Activated T-cell treated with anti-CD3 and anti-CD28 coated beads, Interleukin-2, amount 50 U/mL, for 4 hours (primary cell): ENCODE data around the gene PRKAA1. TPM values are rescaled to one million over a fixed set of nuclear protein-coding genes. Genes with fewer than 3 reads are reported as not detected.
"Not testable (repeated sequence)": the region's sequence is repeated elsewhere in the genome, so short reads cannot be mapped to it uniquely, and the experiment has no call there.

ENCODE experiments used
- ATAC-seq, 2 donors: fragments of 200-7000 bp; cut with Tn5 transposase; one replicate each; pipeline ENCODE4 v1.10.0; 2021
- DNase-seq: peaks from one replicate; pipeline ENCODE4 v3.0.0-alpha.2; 2020
- H3K27me3 Mint-ChIP-seq: one replicate; pipeline ENCODE4 v1.8.0; 2021; ENCODE audit warnings: low read depth, mixed read lengths
- H3K36me3 Mint-ChIP-seq: one replicate; pipeline ENCODE4 v1.8.0; 2022; ENCODE audit warnings: mixed read lengths; ENCODE audit not compliant: insufficient read depth
- H3K4me1 Mint-ChIP-seq: one replicate; pipeline ENCODE4 v1.8.0; 2021; ENCODE audit warnings: low read depth, mixed read lengths
- H3K4me3 Mint-ChIP-seq: one replicate; pipeline ENCODE4 v1.8.0; 2021; ENCODE audit warnings: mild to moderate bottlenecking, moderate library complexity, mixed read lengths
- H3K9me3 Mint-ChIP-seq: one replicate; pipeline ENCODE4 v1.8.0; 2021; ENCODE audit warnings: mixed read lengths
- total RNA-seq, 3 donors: library from RNA; stranded (reverse); gene quantifications; one replicate each; pipeline ENCODE4 v1.2.1, GENCODE V29; 2021

Gene PRKAA1
- total RNA-seq, 3 donors from 2014 or later = 48.6 to 51.4 (median 50.3) TPM

DNA sequence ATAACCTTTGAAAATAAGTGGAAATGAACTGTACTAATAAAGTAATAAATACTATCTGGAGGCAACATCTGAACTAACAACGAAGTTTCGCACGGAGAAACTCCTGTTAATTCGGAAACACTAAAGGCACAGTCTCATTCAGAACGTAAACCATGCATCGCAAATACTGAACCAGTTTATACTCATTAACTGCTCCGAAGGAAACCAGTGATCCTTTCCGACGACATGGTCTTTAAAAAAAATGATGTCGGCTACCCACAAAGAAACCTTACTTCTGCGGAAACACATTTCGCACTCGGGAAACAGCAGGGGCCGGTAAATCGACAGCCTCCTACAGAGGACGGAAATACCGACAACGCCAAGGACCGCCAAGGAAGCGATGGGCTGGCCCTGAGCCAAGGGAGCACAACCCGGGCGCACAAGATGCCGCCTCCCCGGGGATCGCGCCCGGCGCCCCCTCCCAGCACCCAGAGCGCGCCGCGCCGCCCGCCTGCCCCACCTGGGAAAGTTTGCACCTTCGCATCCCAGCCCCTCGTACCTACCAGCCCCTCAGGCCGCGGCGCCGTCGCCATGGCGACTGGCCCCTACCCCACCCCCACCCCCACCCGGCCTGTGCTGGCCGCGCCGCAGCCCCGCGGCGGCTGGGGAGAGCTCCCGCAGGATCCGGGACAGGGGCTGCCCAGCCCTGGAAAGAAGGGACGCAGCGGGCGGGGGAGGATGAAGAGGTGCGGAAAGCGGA, 732 bp downstream of the PRKAA1 start:
- peaks cover 13% of the 10 kb centered on the region for H3K36me3 Mint-ChIP-seq
- DNase-seq (peak; percentile 70), ATAC-seq (peak; percentile 45 to 49)
- H3K4me3 Mint-ChIP-seq = peak overlapping the region; percentile 88
- no peaks in the 10 kb centered on the region for H3K27me3 Mint-ChIP-seq
- peaks cover 45% of the 10 kb centered on the region for H3K4me1 Mint-ChIP-seq
- no peaks in the 10 kb centered on the region for H3K9me3 Mint-ChIP-seq

DNA sequence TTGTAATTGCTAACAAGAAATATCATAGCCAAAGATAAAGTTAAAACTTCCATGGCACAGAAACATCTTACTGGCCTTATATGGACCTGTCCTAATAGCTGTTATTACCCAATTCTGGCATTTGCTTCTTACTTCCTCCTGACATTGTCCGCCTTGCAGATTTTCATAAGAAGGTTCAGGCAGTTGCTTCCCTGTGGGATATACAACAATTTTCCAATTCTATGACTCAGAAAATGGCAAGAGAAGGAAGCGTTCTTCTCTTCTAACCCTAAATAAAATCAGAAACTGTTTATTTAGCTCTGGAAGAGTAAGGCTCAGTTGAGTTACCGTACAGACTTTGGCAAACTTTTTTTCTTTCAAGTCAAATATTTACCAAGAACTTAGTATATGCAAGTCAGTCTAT, 1.7 kb downstream of the PRKAA1 start:
- Mint-ChIP-seq H3K9me3 (no peaks in the 10 kb centered on the region), H3K27me3 (no peaks in the 10 kb centered on the region), H3K4me1 (peaks cover 51% of the 10 kb centered on the region), H3K4me3 (peak overlapping the region; percentile 88), H3K36me3 (peaks cover 13% of the 10 kb centered on the region)
- no peak for DNase-seq
- no peak for ATAC-seq

DNA sequence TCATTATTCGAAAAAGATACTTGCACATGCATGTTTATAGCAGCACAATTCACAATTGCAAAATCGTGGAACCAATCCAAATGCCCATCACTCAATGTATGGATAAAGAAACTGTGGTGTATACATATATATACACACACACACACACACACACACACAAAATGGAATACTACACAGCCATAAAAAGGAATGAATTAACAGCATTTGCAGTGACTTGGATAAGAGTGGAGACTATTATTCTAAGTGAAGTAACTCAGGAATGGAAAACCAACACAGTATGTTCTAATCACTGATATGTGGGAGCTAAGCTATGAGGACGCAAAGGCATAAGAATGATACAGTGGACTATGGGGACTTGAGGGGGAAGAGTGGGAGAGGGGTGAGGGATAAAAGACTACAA, 3.3 kb downstream of the PRKAA1 start:
- not testable (repeated sequence) for ATAC-seq, H3K4me3 Mint-ChIP-seq, DNase-seq, H3K9me3 Mint-ChIP-seq, H3K27me3 Mint-ChIP-seq
- H3K4me1 Mint-ChIP-seq = peaks cover 62% of the 10 kb centered on the region
- H3K36me3 Mint-ChIP-seq = peaks cover 16% of the 10 kb centered on the region

DNA sequence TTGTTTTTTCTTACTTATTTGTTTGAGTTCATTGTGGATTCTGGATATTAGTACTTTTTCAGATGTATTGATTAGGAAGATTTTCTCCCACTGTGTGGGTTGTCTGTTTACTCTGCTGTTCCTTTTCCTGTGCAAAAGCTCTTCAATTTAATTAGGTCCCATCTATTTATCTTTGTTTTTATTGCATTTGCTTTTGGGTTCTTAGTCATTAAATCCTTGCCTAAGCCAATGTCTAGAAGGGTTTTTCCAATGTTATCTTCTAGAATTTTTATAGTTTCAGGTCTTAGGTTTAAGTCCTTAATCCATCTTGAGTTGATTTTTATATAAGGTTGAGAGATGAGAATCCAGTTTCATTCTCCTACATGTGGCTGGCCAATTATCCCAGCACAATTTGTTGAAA, 3.8 kb downstream of the PRKAA1 start:
- not testable (repeated sequence) for DNase-seq, ATAC-seq, H3K9me3 Mint-ChIP-seq, H3K4me3 Mint-ChIP-seq, H3K27me3 Mint-ChIP-seq
- H3K4me1 Mint-ChIP-seq = peaks cover 66% of the 10 kb centered on the region
- peaks cover 18% of the 10 kb centered on the region for H3K36me3 Mint-ChIP-seq

DNA sequence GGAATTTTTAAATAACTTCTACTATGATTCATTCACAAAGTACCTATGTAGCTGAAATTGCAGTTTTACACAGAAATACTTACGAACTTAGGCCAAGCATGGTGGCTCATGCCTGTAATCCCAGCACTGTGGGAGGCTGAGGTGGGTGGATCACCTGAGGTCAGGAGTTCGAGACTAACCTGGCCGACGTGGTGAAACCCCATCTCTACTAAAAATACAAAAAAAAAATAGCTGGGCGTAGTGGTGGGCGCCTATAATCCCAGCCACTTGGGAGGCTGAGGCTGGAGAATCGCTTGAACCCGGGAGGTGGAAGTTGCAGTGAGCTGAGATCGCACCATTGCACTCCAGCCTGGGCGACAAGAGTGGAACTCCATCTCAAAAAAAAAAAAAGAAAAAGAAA, 5.5 kb downstream of the PRKAA1 start:
- H3K4me1 Mint-ChIP-seq = peaks cover 76% of the 10 kb centered on the region
- not testable (repeated sequence) for DNase-seq, H3K9me3 Mint-ChIP-seq, H3K27me3 Mint-ChIP-seq, ATAC-seq, H3K4me3 Mint-ChIP-seq
- H3K36me3 Mint-ChIP-seq = peaks cover 26% of the 10 kb centered on the region

DNA sequence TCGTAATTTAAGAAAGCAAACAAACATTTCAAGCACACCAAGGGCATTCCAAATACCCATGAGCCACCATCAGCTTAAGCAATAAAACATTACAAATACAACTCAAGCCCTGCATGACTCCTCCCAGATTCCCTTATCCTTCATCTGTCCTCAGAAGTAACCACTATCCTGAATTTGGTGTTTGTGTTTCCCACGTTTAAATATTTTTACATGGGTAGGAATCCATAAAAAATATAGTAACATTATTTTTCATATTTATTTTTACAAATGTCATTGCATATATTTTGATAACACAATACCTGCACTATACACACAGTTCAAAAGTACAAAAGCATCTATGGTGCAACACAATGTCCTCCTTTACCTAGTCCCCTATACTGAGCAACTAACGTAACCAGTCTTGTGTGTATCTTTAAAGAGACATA, 6.4 kb downstream of the PRKAA1 start:
- DNase-seq (no peak), ATAC-seq (no peak)
- peaks cover 3% of the 10 kb centered on the region for H3K9me3 Mint-ChIP-seq
- H3K36me3 Mint-ChIP-seq = peaks cover 28% of the 10 kb centered on the region
- no peak overlapping the region for H3K4me3 Mint-ChIP-seq
- H3K4me1 Mint-ChIP-seq = peaks cover 71% of the 10 kb centered on the region
- H3K27me3 Mint-ChIP-seq = no peaks in the 10 kb centered on the region

DNA sequence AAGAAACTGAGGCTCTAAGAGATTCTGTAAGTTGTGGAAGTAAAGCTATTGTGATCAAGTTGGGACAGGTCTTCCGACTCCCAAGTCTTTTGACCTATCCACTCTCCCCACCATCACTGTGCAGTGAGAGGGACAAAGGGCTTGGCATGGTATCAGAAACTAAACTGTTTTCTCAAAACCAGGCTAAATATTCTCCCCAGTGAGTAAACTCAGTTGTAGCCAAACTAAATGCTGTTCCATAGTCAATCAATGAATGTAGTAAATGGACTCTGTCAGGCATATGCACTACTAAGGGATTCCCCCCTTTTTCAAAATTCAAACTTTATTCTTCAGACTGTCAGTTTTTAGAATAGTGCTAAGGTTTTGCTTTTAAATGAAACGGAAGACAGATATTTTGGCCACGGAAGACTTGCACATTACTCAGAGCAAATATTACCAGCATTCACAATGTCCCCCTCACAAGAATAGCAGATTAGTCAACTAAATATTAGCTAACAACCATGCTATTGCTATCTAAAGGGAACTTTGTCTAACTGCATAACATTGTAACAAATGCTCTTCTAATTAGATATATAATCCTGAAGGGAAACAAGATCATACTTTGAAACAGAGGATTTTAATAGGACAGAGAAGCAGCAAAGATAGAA, 7.1 kb downstream of the PRKAA1 start:
- no peak for DNase-seq
- no peaks in the 10 kb centered on the region for H3K27me3 Mint-ChIP-seq
- ATAC-seq = no peak
- no peak overlapping the region for H3K4me3 Mint-ChIP-seq
- peaks cover 68% of the 10 kb centered on the region for H3K4me1 Mint-ChIP-seq
- peaks cover 3% of the 10 kb centered on the region for H3K9me3 Mint-ChIP-seq
- H3K36me3 Mint-ChIP-seq = peaks cover 30% of the 10 kb centered on the region

DNA sequence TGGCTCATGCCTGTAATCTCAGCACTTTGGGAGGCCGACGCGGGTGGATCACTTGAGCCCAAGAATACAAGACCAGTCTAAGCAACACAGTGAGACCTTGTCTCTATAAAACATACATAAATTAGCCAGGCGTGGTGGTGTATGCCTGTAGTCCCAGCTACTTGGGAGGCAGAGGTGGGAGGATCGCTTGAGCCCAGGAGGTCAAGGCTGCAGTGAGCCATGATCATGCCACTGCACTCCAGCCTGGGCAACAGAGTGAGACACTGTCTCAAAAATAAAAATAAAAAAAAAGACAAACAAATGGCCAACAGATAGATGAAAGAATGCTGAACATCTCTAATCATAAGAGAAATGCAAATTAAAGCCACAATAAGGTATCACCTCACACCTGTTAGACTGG, 9.2 kb downstream of the PRKAA1 start:
- not testable (repeated sequence) for H3K4me3 Mint-ChIP-seq, DNase-seq, H3K27me3 Mint-ChIP-seq, ATAC-seq, H3K9me3 Mint-ChIP-seq
- Mint-ChIP-seq H3K4me1 (peaks cover 62% of the 10 kb centered on the region), H3K36me3 (peaks cover 20% of the 10 kb centered on the region)

DNA sequence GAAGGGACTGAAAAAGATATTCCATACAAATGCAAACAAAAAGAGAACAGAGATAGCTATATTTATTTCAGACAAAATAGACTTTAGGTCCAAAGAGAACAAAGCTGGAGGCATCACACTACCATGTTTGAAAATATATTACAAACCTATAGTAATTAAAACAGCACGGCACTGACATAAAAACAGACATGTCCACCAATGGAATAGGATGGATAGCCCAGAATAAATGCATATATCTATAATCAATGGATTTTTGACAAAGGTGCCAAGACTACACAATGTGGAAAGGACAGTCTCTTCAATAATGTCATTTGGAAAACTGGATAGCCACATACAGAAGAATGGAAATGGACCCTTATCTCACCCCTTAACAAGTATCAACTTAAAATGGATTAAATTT, 10.2 kb downstream of the PRKAA1 start:
- H3K9me3 Mint-ChIP-seq = peaks cover 3% of the 10 kb centered on the region
- H3K36me3 Mint-ChIP-seq = peaks cover 20% of the 10 kb centered on the region
- DNase-seq = no peak
- no peak for ATAC-seq
- H3K4me1 Mint-ChIP-seq = peaks cover 57% of the 10 kb centered on the region
- H3K27me3 Mint-ChIP-seq = no peaks in the 10 kb centered on the region
- no peak overlapping the region for H3K4me3 Mint-ChIP-seq

DNA sequence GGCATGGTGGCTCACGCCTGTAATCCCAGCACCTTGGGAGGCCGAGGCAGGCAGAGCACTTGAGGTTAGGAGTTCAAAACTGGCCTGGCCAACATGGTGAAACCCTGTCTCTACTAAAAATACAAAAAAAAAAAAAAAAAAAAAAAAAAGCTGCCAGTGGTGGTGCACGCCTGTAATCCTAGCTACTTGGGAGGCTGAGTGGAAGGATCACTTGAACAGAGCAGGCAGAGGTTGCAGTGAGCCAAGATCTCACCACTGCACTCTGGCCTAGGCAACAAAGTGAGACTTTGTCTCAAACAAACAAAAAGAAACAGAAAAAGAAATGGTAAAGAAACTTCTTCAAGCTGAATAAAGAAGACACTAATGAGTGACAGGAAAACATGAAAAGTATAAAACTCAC, 11.5 kb downstream of the PRKAA1 start:
- H3K27me3 Mint-ChIP-seq, H3K9me3 Mint-ChIP-seq, H3K4me3 Mint-ChIP-seq, ATAC-seq, DNase-seq: not testable (repeated sequence)
- H3K4me1 Mint-ChIP-seq = peaks cover 63% of the 10 kb centered on the region
- H3K36me3 Mint-ChIP-seq = peaks cover 20% of the 10 kb centered on the region

DNA sequence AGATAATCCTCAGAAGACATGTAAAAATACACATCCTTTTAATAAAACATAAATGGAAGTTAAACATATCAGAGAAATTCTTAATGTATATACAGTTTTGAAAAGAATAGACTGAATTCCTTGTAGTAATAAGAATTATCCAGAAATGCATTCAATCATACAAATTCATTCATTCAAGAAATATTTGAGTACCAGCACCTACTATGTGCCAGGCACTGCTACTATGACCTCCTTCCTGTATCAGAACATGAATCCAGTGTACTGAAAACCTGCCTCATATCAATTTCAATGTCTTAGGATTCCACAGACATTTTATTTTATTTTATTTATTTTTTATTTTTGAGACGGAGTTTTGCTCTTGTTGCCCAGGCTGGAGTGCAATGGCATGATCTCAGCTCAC, 13.3 kb downstream of the PRKAA1 start:
- no peak for ATAC-seq
- no peak overlapping the region for H3K4me3 Mint-ChIP-seq
- H3K36me3 Mint-ChIP-seq = peaks cover 22% of the 10 kb centered on the region
- H3K4me1 Mint-ChIP-seq = peaks cover 60% of the 10 kb centered on the region
- DNase-seq = no peak
- H3K27me3 Mint-ChIP-seq = no peaks in the 10 kb centered on the region
- H3K9me3 Mint-ChIP-seq = peaks cover 3% of the 10 kb centered on the region

DNA sequence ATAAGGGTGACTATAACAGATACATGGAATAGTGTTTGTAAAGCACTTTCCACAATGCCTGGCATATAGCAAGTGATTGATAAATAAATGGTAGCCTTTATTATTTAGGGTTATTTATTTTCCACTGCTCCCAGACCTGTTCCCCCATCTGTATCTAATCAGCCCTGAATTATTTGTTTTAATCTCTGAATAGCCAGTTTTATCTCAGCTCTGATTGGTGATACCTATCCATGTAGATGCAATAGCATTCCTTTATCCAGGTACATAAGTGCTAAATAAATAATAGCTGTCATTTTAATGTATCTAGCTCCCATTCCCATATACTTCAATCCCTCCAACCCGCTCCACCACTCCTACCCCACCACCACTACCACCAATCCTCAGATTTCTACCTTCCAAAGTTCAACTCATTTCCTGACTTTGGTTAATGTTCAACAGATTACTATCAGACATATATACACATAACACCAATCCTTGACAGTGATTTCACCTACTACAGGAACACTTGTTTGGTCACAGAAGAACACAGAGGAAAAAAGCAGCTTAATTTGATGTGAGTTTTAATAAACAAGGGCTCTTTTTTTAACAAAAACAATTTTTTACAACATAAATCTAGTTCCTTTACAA, 14.0 kb downstream of the PRKAA1 start:
- peaks cover 19% of the 10 kb centered on the region for H3K36me3 Mint-ChIP-seq
- no peaks in the 10 kb centered on the region for H3K27me3 Mint-ChIP-seq
- peaks cover 58% of the 10 kb centered on the region for H3K4me1 Mint-ChIP-seq
- DNase-seq = no peak
- H3K4me3 Mint-ChIP-seq = no peak overlapping the region
- H3K9me3 Mint-ChIP-seq = peaks cover 3% of the 10 kb centered on the region
- no peak for ATAC-seq

DNA sequence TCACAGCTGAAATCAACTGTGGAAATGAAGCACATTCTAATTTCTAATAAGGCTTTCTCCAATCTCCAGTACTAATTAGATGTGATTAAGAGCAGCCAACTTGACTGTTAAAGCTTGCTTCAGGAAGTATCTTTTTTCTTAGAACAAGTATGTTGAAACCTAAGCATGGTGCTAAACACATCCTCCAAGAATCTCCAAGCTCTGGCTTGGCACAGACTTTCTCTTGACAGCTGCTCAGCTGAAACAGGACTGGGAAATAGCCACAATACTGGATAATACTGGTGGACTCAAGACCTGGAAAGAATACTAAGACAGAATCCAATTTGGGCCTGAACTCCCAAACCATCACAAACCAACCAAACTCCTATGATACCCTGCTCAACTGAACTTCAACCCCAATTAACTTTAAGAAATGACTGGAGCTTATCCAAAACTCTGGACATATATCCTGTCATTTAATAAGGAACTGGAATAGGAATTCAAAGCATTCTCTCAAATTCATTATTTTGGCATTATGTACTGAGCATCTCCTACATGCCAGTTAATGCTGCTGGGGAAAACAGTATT, 16.2 kb downstream of the PRKAA1 start:
- H3K4me3 Mint-ChIP-seq = no peak overlapping the region
- H3K4me1 Mint-ChIP-seq = peaks cover 45% of the 10 kb centered on the region
- no peaks in the 10 kb centered on the region for H3K9me3 Mint-ChIP-seq
- peaks cover 10% of the 10 kb centered on the region for H3K36me3 Mint-ChIP-seq
- ATAC-seq (no peak), DNase-seq (no peak)
- no peaks in the 10 kb centered on the region for H3K27me3 Mint-ChIP-seq

DNA sequence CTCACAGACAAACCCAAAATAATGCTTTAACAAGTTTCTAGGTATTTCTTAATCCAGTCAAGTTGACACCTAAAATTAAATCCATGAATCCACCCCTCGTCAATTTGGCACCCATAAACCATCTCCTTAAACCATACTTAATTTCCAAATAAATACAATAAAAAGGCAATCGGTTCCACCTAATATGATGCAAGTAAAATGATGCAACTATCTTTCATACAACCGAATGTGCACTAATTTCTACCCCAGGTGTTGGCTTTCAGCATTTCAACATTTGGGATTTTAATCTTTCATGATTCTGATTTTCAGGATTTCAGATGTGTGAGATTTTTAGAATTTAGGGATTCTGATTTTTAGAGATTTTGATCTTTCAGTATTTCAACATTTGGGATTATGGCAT, 17.3 kb downstream of the PRKAA1 start:
- no peaks in the 10 kb centered on the region for H3K27me3 Mint-ChIP-seq
- no peaks in the 10 kb centered on the region for H3K9me3 Mint-ChIP-seq
- no peak for DNase-seq
- H3K4me1 Mint-ChIP-seq = peaks cover 45% of the 10 kb centered on the region
- ATAC-seq = no peak
- H3K36me3 Mint-ChIP-seq = peaks cover 15% of the 10 kb centered on the region
- no peak overlapping the region for H3K4me3 Mint-ChIP-seq
